IMR-90 (cell line): Measurements from ENCODE around the gene CRTAP. TPM values are rescaled to one million over a fixed set of nuclear protein-coding genes. Genes with fewer than 3 reads are reported as not detected.

Source experiments
- ATAC-seq: fragments of 200-7000 bp; cut with Tn5 transposase; 2 replicates; pipeline ENCODE4 v1.9.1; 2020; ENCODE audit warnings: low read depth, mild to moderate bottlenecking, moderate library complexity
- BruUV-seq: library from RNA; stranded (reverse); fragments of 400-500 nt; replicated peaks from 2 replicates; lab custom pipeline; 2021; lab: Mats Ljungman, UMichigan
- CTCF ChIA-PET: fragments of 300-600 bp; formaldehyde crosslinking; extraction: SDS; loops from one replicate; lab custom pipeline; 2021; ENCODE audit warnings: antibody characterized with exemption; lab: Yijun Ruan, JAX
- POLR2A ChIA-PET: fragments of 300-600 bp; sonication (Branson Sonifier 250); formaldehyde crosslinking; loops from one replicate; lab custom pipeline; 2022; ENCODE audit warnings: antibody characterized with exemption; ENCODE audit not compliant: unreplicated experiment; lab: Charles Lee
- DNase-seq: peaks from one replicate; pipeline ENCODE4 v3.0.0; 2013
- H2AFZ ChIP-seq: replicated peaks from 2 replicates; pipeline ENCODE3; 2013; ENCODE audit warnings: low read length, mild to moderate bottlenecking; ENCODE audit not compliant: poor library complexity
- H2AK5ac ChIP-seq: 2 replicates; pipeline ENCODE4 v1.6.1; 2013; ENCODE audit warnings: low read depth, low read length, inconsistent platforms
- H2AK9ac ChIP-seq: replicated peaks from 2 replicates; pipeline ENCODE3; 2013; ENCODE audit warnings: mild to moderate bottlenecking, low read depth, low read length, moderate library complexity; ENCODE audit not compliant: poor library complexity
- H2BK120ac ChIP-seq: 2 replicates; pipeline ENCODE4 v1.6.1; 2013; ENCODE audit warnings: low read depth, low read length, inconsistent platforms
- H2BK15ac ChIP-seq: 3 replicates; pipeline ENCODE4 v1.6.1; 2013; ENCODE audit warnings: low read depth, low read length, inconsistent platforms
- H2BK20ac ChIP-seq: 2 replicates; pipeline ENCODE4 v1.6.1; 2013; ENCODE audit warnings: low read depth, mild to moderate bottlenecking, inconsistent platforms, low read length, moderate library complexity
- H2BK5ac ChIP-seq: 2 replicates; pipeline ENCODE4 v1.6.1; 2013; ENCODE audit warnings: mild to moderate bottlenecking, low read depth, low read length, inconsistent platforms; ENCODE audit not compliant: poor library complexity, severe bottlenecking
- H3K14ac ChIP-seq: replicated peaks from 2 replicates; pipeline ENCODE4 v1.6.1; 2013; ENCODE audit warnings: low read depth, low read length, inconsistent platforms
- H3K18ac ChIP-seq: 2 replicates; pipeline ENCODE4 v1.6.1; 2013; ENCODE audit warnings: low read depth, low read length, control low read depth
- H3K23ac ChIP-seq: 2 replicates; pipeline ENCODE4 v1.6.1; 2013; ENCODE audit warnings: low read depth, low read length, inconsistent platforms
- H3K27ac ChIP-seq: 2 replicates; pipeline ENCODE4 v1.5.1; 2013; ENCODE audit warnings: mild to moderate bottlenecking, control low read depth, low read length; ENCODE audit not compliant: insufficient read depth
- H3K27me3 ChIP-seq: 2 replicates; pipeline ENCODE4 v1.6.1; 2013; ENCODE audit warnings: low read length; ENCODE audit not compliant: control insufficient read depth, insufficient read depth
- H3K36me3 ChIP-seq: 2 replicates; pipeline ENCODE4 v1.6.1; 2013; ENCODE audit warnings: low read length, mixed read lengths; ENCODE audit not compliant: control insufficient read depth, insufficient read depth
- H3K4ac ChIP-seq: 2 replicates; pipeline ENCODE4 v1.6.1; 2013; ENCODE audit warnings: low read depth, low read length, inconsistent platforms
- H3K4me1 ChIP-seq: 2 replicates; pipeline ENCODE4 v1.6.1; 2013; ENCODE audit warnings: low read length, mixed read lengths; ENCODE audit not compliant: control insufficient read depth, insufficient read depth
- H3K4me2 ChIP-seq: 2 replicates; pipeline ENCODE4 v1.6.1; 2013; ENCODE audit warnings: low read depth, mild to moderate bottlenecking, control low read depth, low read length, moderate library complexity
- H3K4me3 ChIP-seq: 2 replicates; pipeline ENCODE4 v1.5.1; 2013; ENCODE audit warnings: low read depth, mild to moderate bottlenecking, control low read depth, low read length, moderate library complexity; ENCODE audit not compliant: insufficient read depth
- H3K56ac ChIP-seq: 2 replicates; pipeline ENCODE4 v1.6.1; 2013; ENCODE audit warnings: low read length, inconsistent platforms; ENCODE audit not compliant: insufficient read depth; ENCODE audit errors: extremely low read depth
- H3K79me1 ChIP-seq, 2 experiments: 2 replicates each; pipeline ENCODE4 v1.6.1; 2013; ENCODE audit warnings: low read length in 2 of 2, inconsistent platforms in 1 of 2, low read depth in 1 of 2
- H3K9ac ChIP-seq: 2 replicates; pipeline ENCODE4 v1.6.1; 2013; ENCODE audit warnings: low read depth, low read length, control low read depth
- H3K9me1 ChIP-seq: 2 replicates; pipeline ENCODE4 v1.6.1; 2013; ENCODE audit warnings: low read length, inconsistent platforms; ENCODE audit not compliant: insufficient read depth
- H3K9me3 ChIP-seq: 2 replicates; pipeline ENCODE4 v1.6.1; 2013; ENCODE audit warnings: low read length; ENCODE audit not compliant: control insufficient read depth, insufficient read depth
- H4K20me1 ChIP-seq: 2 replicates; pipeline ENCODE4 v1.6.1; 2013; ENCODE audit warnings: low read length, inconsistent platforms; ENCODE audit not compliant: insufficient read depth
- H4K5ac ChIP-seq: 2 replicates; pipeline ENCODE4 v1.6.1; 2013; ENCODE audit warnings: mild to moderate bottlenecking, low read depth, low read length, control low read depth
- H4K8ac ChIP-seq, 2 experiments: 2 replicates each; pipeline ENCODE4 v1.6.1; 2013; ENCODE audit warnings: low read depth in 2 of 2, low read length in 2 of 2, control low read depth in 1 of 2, inconsistent platforms in 1 of 2
- H4K91ac ChIP-seq: 2 replicates; pipeline ENCODE4 v1.6.1; 2013; ENCODE audit warnings: low read depth, low read length, inconsistent platforms; ENCODE audit not compliant: insufficient read depth
- BHLHE40 ChIP-seq: fragments of 150-350 bp; IDR thresholded peaks from 2 replicates; pipeline ENCODE4 v1.6.1; 2016; ENCODE audit warnings: mild to moderate bottlenecking, low read depth, low read length
- CEBPB ChIP-seq: IDR thresholded peaks from 2 replicates; pipeline ENCODE4 v1.6.1; 2012; ENCODE audit warnings: low read depth, low read length, improper control_type of control experiment
- RAD21 ChIP-seq: IDR thresholded peaks from 2 replicates; pipeline ENCODE4 v1.6.1; 2012; ENCODE audit warnings: low read length, improper control_type of control experiment
- RCOR1 ChIP-seq: IDR thresholded peaks from 2 replicates; pipeline ENCODE4 v1.6.1; 2012; ENCODE audit warnings: mild to moderate bottlenecking, low read length, improper control_type of control experiment; ENCODE audit not compliant: insufficient replicate concordance
- RFX5 ChIP-seq: IDR thresholded peaks from 2 replicates; pipeline ENCODE4 v1.8.0; 2012; ENCODE audit warnings: low read depth, mild to moderate bottlenecking, low read length, moderate library complexity
- SMC3 ChIP-seq: fragments of 150-350 bp; IDR thresholded peaks from 2 replicates; pipeline ENCODE4 v1.6.1; 2016; ENCODE audit warnings: low read depth, mild to moderate bottlenecking, antibody characterized with exemption, low read length, moderate library complexity
- WGBS, 2 experiments: methylation state at CpG; one replicate each; pipeline versions ENCODE4 v1.1.5 to v1.1.7; 2013; ENCODE audit warnings: missing lambda C conversion rate in 2 of 2; ENCODE audit not compliant: insufficient read length in 1 of 2; ENCODE audit errors: extremely low coverage in 2 of 2; 5-methylcytosine and 5-hydroxymethylcytosine counted together
- dilution Hi-C: fragments of 300-500 bp; cut with HindIII; formaldehyde crosslinking; loops from one replicate; pipeline ENCODE4 v1.14.3; 2018; ENCODE audit warnings: low sequenced_read_pairs; ENCODE audit not compliant: unreplicated experiment
- in situ Hi-C: fragments of 300-500 bp; cut with MboI; formaldehyde crosslinking; loops from 3 replicates; pipeline ENCODE4 v1.14.3; 2019; ENCODE audit warnings: low sequenced_read_pairs, inconsistent platforms, mixed read lengths
- intact Hi-C: fragments of 100-400 bp; cut with micrococcal nuclease; formaldehyde crosslinking; loops from 2 replicates; pipeline ENCODE4 v1.10.0; 2022
- polyA plus RNA-seq, 3 experiments: library from polyadenylated mRNA; depleted of rRNA; stranded (reverse); fragments of >200 nt; gene quantifications; 2 replicates each; pipeline ENCODE4 v1.2.3, GENCODE V29; 2012; ENCODE audit warnings: low replicate concordance in 1 of 3
- total RNA-seq: library from RNA; depleted of rRNA; stranded (reverse); fragments of >200 nt; gene quantifications from 2 replicates; pipeline ENCODE4 v1.2.3, GENCODE V29; 2012
- TF ChIP-seq, protein P1 (sequence below): fragments of 150-350 bp; IDR thresholded peaks from 2 replicates; pipeline ENCODE4 v1.6.1; 2017; ENCODE audit warnings: mild to moderate bottlenecking, antibody characterized with exemption, low read length, low read depth

CRTAP gene
- total and polyA plus RNA-seq, 2 of the 4 experiments (the other 2 are of a cell fraction), result 108 to 205 TPM

- Histone ChIP-seq H3K56ac (no peak overlapping the region), H3K4me3 (no peak overlapping the region), H2BK20ac (no peak overlapping the region), H3K9me3 (no peaks in the 10 kb centered on the region), H2AFZ (no peak overlapping the region), H3K36me3 (peaks cover 1% of the 10 kb centered on the region; the same call in 1 of the 2 replicates), H3K4ac (no peak overlapping the region), H4K5ac (no peak overlapping the region), H3K9ac (no peak overlapping the region), H2BK120ac (no peak overlapping the region), H2AK5ac (no peak overlapping the region), H3K79me1 (peaks cover 21 to 60% of the 10 kb centered on the region in 2 experiments), H3K27me3 (no peaks in the 10 kb centered on the region), H4K91ac (no peak overlapping the region), H3K4me1 (no peaks in the 10 kb centered on the region), H3K14ac (no peak overlapping the region), H3K23ac (no peak overlapping the region), H3K27ac (no peak overlapping the region), H2BK5ac (no peak overlapping the region), H4K8ac (no peak overlapping the region), H2AK9ac (no peak overlapping the region), H3K4me2 (no peak overlapping the region), H3K18ac (no peak overlapping the region), H2BK15ac (no peak overlapping the region), H3K9me1 (peaks cover 5% of the 10 kb centered on the region; the same call in 1 of the 2 replicates), H4K20me1 (peaks cover 50% of the 10 kb centered on the region; the same call in 1 of the 2 replicates)
- dilution Hi-C loops (no loop called here), in situ Hi-C loops (no loop called here), intact Hi-C loops (no loop called here)
- DNase-seq, result no peak
- no CpG with 5 or more reads among the region's 2 CpGs for WGBS, 2 experiments
- ChIA-PET POLR2A (no interaction called here), CTCF (interaction anchor here (1.7 kb wide), 1 partner anchor 10 kb away, joined by 6 read pairs; no protein-coding TSS in a partner anchor)
- ATAC-seq, result no peak
- TF ChIP-seq CEBPB (no peak), RFX5 (no peak), RAD21 (no peak), RCOR1 (no peak), BHLHE40 (no peak), SMC3 (no peak)
- TF ChIP-seq, protein P1, sequence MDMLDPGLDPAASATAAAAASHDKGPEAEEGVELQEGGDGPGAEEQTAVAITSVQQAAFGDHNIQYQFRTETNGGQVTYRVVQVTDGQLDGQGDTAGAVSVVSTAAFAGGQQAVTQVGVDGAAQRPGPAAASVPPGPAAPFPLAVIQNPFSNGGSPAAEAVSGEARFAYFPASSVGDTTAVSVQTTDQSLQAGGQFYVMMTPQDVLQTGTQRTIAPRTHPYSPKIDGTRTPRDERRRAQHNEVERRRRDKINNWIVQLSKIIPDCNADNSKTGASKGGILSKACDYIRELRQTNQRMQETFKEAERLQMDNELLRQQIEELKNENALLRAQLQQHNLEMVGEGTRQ, result no peak
- BruUV-seq, result no TSS peak
Measured at GRCh38 chr3:33083958-33084357, 29.9 kb upstream of the CRTAP start.
